Activated CD4-positive, alpha-beta T cell treated with anti-CD3 and anti-CD28 coated beads for 36 hours (primary cell): ENCODE results near the gene TJP1. TPM values are rescaled to one million over a fixed set of nuclear protein-coding genes. Genes with fewer than 3 reads are reported as not detected.

Experiments used
- ATAC-seq: fragments of 200-7000 bp; cut with Tn5 transposase; one replicate; pipeline ENCODE4 v1.10.0; 2021; ENCODE audit warnings: mild to moderate bottlenecking, moderate library complexity
- CTCF ChIA-PET: fragments of 350-600 bp; sonication (Branson Sonifier 250); formaldehyde crosslinking; loops from one replicate; lab custom pipeline; 2021; ENCODE audit warnings: antibody characterized with exemption; lab: Charles Lee
- POLR2A ChIA-PET: fragments of 350-600 bp; sonication (Branson Sonifier 250); formaldehyde crosslinking; loops from one replicate; lab custom pipeline; 2021; ENCODE audit warnings: antibody characterized with exemption, inconsistent platforms; lab: Charles Lee
- DNase-seq: peaks from one replicate; pipeline ENCODE4 v3.0.0-alpha.2; 2020
- H3K27ac Mint-ChIP-seq: one replicate; pipeline ENCODE4 v1.8.0; 2021; ENCODE audit warnings: mixed read lengths
- H3K27me3 Mint-ChIP-seq: one replicate; pipeline ENCODE4 v1.8.0; 2021; ENCODE audit warnings: mixed read lengths
- H3K36me3 Mint-ChIP-seq: one replicate; pipeline ENCODE4 v1.8.0; 2021; ENCODE audit warnings: low read depth, mixed read lengths
- H3K4me1 Mint-ChIP-seq: one replicate; pipeline ENCODE4 v1.8.0; 2021; ENCODE audit warnings: mixed read lengths
- H3K4me3 Mint-ChIP-seq: one replicate; pipeline ENCODE4 v1.8.0; 2021; ENCODE audit warnings: mild to moderate bottlenecking, moderate library complexity, mixed read lengths
- H3K9me3 Mint-ChIP-seq: one replicate; pipeline ENCODE4 v1.8.0; 2021; ENCODE audit warnings: low read depth, mixed read lengths
- intact Hi-C, 2 experiments: fragments of 100-400 bp; cut with DNase I in 1 of 2; cut with micrococcal nuclease in 1 of 2; formaldehyde crosslinking; loops; one replicate each; pipeline versions ENCODE4 v1.14.2 to v1.15.1; 2022 to 2024; cut with DNase I, micrococcal nuclease
- total RNA-seq, 2 experiments: library from RNA; stranded (reverse); gene quantifications; one replicate each; pipeline ENCODE4 v1.2.3, GENCODE V29; 2021

Gene TJP1
- total RNA-seq, 2 experiments from 2014 or later = 0.09 TPM; not detected in 1

DNA sequence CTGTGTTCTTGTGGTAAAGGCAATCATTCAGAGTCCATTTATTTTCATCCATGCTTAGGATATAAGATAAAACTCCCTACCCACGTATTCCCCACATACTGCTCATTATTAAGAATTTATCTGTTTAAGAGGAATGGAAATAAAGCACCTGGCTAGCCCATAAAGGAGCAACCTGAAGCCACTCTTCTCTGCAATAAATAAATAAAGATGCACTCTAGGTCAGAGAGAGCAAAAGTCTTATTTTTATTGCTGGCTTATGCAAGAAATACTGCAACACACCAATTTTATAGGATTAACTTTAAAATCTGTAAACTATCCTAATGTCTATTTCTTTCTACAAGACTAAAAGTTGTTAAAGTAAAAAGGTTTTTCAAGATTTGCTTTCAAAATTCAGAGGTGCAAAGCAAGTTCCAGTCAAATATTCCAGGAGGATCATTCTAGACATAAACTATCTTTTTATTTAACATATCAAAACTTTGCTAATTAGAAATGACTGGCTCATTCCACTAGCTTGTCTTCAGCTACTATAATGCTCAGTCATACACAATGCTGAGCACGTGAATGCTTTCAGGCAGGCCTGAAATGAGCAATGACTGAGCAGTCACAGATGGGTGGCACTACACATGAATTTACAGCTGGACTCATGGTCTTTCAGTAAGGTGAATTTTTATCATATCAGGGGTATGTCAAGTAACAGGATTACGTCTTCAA is 7.1 kb downstream of the TJP1 start:
- Mint-ChIP-seq H3K27ac (no peak overlapping the region), H3K27me3 (peaks cover 74% of the 10 kb centered on the region), H3K4me3 (no peak overlapping the region), H3K9me3 (peaks cover 8% of the 10 kb centered on the region), H3K36me3 (peaks cover 7% of the 10 kb centered on the region), H3K4me1 (no peaks in the 10 kb centered on the region)
- ChIA-PET CTCF (no interaction called here), POLR2A (no interaction called here)
- ATAC-seq (no peak), DNase-seq (no peak)
- intact Hi-C loops = loop anchor here in 1 of 2 experiments (10.0 kb wide), 1 partner anchor 110 kb away; no protein-coding TSS in a partner anchor

- CTCF ChIA-PET = interaction anchor here (1.1 kb wide), 1 partner anchor 17 kb away, joined by 3 read pairs; no protein-coding TSS in a partner anchor
Observed at GRCh38 chr15:29813009-29813408, 9.3 kb downstream of the TJP1 start.

DNA sequence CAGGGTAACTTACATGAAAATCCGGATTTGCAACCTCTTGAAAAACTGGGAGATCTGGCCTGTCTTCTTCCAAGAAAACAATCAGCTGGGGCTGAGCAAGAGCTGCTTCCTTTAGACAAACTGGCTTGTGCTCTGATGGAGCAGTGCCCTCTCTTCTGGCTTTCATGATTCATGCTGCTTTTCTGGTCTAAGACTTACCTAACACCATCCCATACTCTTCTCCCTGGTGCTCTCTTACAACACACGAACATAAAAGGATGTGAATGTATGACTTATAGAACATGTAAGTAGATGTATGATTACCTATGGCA is 9.9 kb downstream of the TJP1 start:
- DNase-seq (no peak), ATAC-seq (no peak)
- peaks cover 7% of the 10 kb centered on the region for H3K36me3 Mint-ChIP-seq
- ChIA-PET POLR2A (no interaction called here), CTCF (no interaction called here)
- intact Hi-C loops = loop anchor here in 1 of 2 experiments (10.0 kb wide), 1 partner anchor 112 kb away; no protein-coding TSS in a partner anchor
- no peaks in the 10 kb centered on the region for H3K4me1 Mint-ChIP-seq
- peaks cover 4% of the 10 kb centered on the region for H3K9me3 Mint-ChIP-seq
- H3K4me3 Mint-ChIP-seq = no peak overlapping the region
- H3K27ac Mint-ChIP-seq = no peak overlapping the region
- H3K27me3 Mint-ChIP-seq = peaks cover 68% of the 10 kb centered on the region

More at GRCh38 chr15:29813009-29813408, 9.3 kb downstream of the TJP1 start:
- Mint-ChIP-seq H3K9me3 (peaks cover 8% of the 10 kb centered on the region), H3K36me3 (peaks cover 7% of the 10 kb centered on the region), H3K4me1 (no peaks in the 10 kb centered on the region), H3K27me3 (peaks cover 69% of the 10 kb centered on the region), H3K27ac (no peak overlapping the region), H3K4me3 (no peak overlapping the region)
- POLR2A ChIA-PET = no interaction called here
- intact Hi-C loops = loop anchor here in 1 of 2 experiments (10.0 kb wide), 1 partner anchor 112 kb away; no protein-coding TSS in a partner anchor
- no peak for DNase-seq
- no peak for ATAC-seq

GRCh38 chr15:29811691-29812383 is 10.4 kb downstream of the TJP1 start:
- no peak overlapping the region for H3K4me3 Mint-ChIP-seq
- H3K9me3 Mint-ChIP-seq = no peaks in the 10 kb centered on the region
- ChIA-PET POLR2A (no interaction called here), CTCF (no interaction called here)
- H3K27me3 Mint-ChIP-seq = peaks cover 65% of the 10 kb centered on the region
- H3K27ac Mint-ChIP-seq = no peak overlapping the region
- H3K4me1 Mint-ChIP-seq = no peaks in the 10 kb centered on the region
- intact Hi-C loops = loop anchor here in 1 of 2 experiments (10.0 kb wide), 1 partner anchor 113 kb away; no protein-coding TSS in a partner anchor
- no peak for ATAC-seq
- DNase-seq = no peak
- peaks cover 2% of the 10 kb centered on the region for H3K36me3 Mint-ChIP-seq

DNA sequence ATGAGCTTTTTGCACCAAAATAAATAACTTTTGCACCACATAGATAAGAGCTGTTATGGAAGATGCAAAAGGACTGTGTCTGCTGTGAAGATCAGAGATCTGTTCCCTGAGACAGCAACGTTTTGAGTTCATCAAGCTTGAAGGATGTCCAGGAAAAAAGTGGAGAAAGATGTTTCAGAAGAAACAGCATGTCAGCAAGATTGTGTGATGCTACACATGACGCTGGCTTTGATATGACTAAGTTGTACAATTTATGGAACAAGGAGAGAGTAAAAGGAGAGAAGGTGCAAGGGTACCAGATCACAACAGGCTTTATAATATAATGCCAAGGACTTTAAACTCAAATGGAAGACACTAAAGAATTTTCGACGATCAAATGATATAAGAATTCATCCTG is 16.6 kb downstream of the TJP1 start:
- H3K4me1 Mint-ChIP-seq = peaks cover 2% of the 10 kb centered on the region
- H3K36me3 Mint-ChIP-seq = no peaks in the 10 kb centered on the region
- H3K4me3 Mint-ChIP-seq = no peak overlapping the region
- ATAC-seq (no peak), DNase-seq (no peak)
- no peaks in the 10 kb centered on the region for H3K9me3 Mint-ChIP-seq
- intact Hi-C loops = no loop called here
- ChIA-PET POLR2A (no interaction called here), CTCF (no interaction called here)
- H3K27ac Mint-ChIP-seq = no peak overlapping the region
- H3K27me3 Mint-ChIP-seq = peaks cover 49% of the 10 kb centered on the region

GRCh38 chr15:29805043-29805707 is 17.1 kb downstream of the TJP1 start:
- CTCF ChIA-PET = no interaction called here
- intact Hi-C loops = no loop called here
- Mint-ChIP-seq H3K4me3 (no peak overlapping the region), H3K9me3 (no peaks in the 10 kb centered on the region), H3K4me1 (peaks cover 2% of the 10 kb centered on the region), H3K27ac (no peak overlapping the region), H3K36me3 (no peaks in the 10 kb centered on the region), H3K27me3 (peaks cover 48% of the 10 kb centered on the region)
- DNase-seq (no peak), ATAC-seq (no peak)
- POLR2A ChIA-PET = no interaction called here

DNA sequence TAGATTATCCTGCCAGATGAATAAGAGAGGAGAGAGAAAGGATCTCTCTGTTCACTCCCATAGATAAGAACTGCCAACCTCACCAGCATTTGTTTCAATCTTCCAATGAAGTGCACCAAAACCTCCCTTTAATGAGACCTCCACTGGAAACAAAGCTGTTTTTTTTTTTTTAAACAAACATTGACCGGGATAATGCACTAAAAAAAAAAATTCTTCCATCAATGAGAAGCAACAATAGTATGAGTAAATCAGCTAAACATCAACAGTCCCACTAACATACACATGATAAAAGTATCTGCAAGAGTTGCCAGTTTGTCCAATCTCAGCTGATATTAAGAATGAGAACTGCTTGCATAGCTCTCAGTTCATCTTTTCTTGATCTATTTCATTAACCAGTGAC is 19.9 kb downstream of the TJP1 start:
- Mint-ChIP-seq H3K27me3 (peaks cover 41% of the 10 kb centered on the region), H3K27ac (no peak overlapping the region), H3K4me3 (no peak overlapping the region), H3K4me1 (peaks cover 2% of the 10 kb centered on the region), H3K9me3 (no peaks in the 10 kb centered on the region), H3K36me3 (no peaks in the 10 kb centered on the region)
- POLR2A ChIA-PET = no interaction called here
- CTCF ChIA-PET = no interaction called here
- DNase-seq (no peak), ATAC-seq (no peak)
- intact Hi-C loops = no loop called here

- Mint-ChIP-seq H3K4me3 (no peak overlapping the region), H3K27ac (no peak overlapping the region), H3K9me3 (no peaks in the 10 kb centered on the region), H3K36me3 (no peaks in the 10 kb centered on the region), H3K4me1 (peaks cover 2% of the 10 kb centered on the region), H3K27me3 (peaks cover 36% of the 10 kb centered on the region)
- CTCF ChIA-PET = no interaction called here
- POLR2A ChIA-PET = no interaction called here
- intact Hi-C loops = no loop called here
- no peak for ATAC-seq
- no peak for DNase-seq
Observed at GRCh38 chr15:29800491-29801366, 21.5 kb downstream of the TJP1 start.

DNA sequence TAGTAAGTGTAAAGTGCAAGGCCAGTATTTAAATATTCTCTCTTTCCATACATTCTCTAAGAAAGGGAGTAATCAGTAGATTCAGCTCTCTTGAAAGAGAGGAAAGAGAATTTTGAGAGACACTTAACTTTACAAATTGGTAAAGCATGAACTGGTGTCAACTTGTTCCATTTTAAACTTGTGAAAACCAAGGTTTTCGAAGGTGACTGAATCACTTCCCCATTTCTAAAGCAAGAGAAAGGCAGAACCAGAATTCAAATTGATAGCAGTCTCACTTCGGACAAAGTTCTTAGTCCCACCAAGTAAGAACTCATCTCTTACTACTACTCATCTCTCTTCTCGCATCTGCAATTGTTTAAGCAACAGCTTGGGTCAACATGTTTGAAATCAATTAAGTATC is 22.4 kb downstream of the TJP1 start:
- CTCF ChIA-PET = interaction anchor here (0.5 kb wide), 1 partner anchor 428 kb away, joined by 4 read pairs; no protein-coding TSS in a partner anchor
- Mint-ChIP-seq H3K36me3 (no peaks in the 10 kb centered on the region), H3K27me3 (peaks cover 32% of the 10 kb centered on the region), H3K9me3 (no peaks in the 10 kb centered on the region), H3K4me1 (peaks cover 2% of the 10 kb centered on the region), H3K27ac (no peak overlapping the region), H3K4me3 (no peak overlapping the region)
- intact Hi-C loops = no loop called here
- DNase-seq (no peak), ATAC-seq (no peak)
- POLR2A ChIA-PET = no interaction called here

GRCh38 chr15:29795610-29796009 is 26.7 kb downstream of the TJP1 start:
- DNase-seq (no peak), ATAC-seq (no peak)
- no peak overlapping the region for H3K4me3 Mint-ChIP-seq
- POLR2A ChIA-PET = no interaction called here
- H3K27ac Mint-ChIP-seq = no peak overlapping the region
- CTCF ChIA-PET = no interaction called here
- intact Hi-C loops = no loop called here
- H3K9me3 Mint-ChIP-seq = no peaks in the 10 kb centered on the region
- peaks cover 45% of the 10 kb centered on the region for H3K27me3 Mint-ChIP-seq
- no peaks in the 10 kb centered on the region for H3K4me1 Mint-ChIP-seq
- no peaks in the 10 kb centered on the region for H3K36me3 Mint-ChIP-seq
